IMR-90 (cell line): ENCODE results near the gene RUSC1. TPM values are rescaled to one million over a fixed set of nuclear protein-coding genes. Genes with fewer than 3 reads are reported as not detected.

Source experiments
- ATAC-seq: fragments of 200-7000 bp; cut with Tn5 transposase; 2 replicates; pipeline ENCODE4 v1.9.1; 2020; ENCODE audit warnings: low read depth, mild to moderate bottlenecking, moderate library complexity
- BruUV-seq: library from RNA; stranded (reverse); fragments of 400-500 nt; replicated peaks from 2 replicates; lab custom pipeline; 2021; lab: Mats Ljungman, UMichigan
- CTCF ChIA-PET: fragments of 300-600 bp; formaldehyde crosslinking; extraction: SDS; loops from one replicate; lab custom pipeline; 2021; ENCODE audit warnings: antibody characterized with exemption; lab: Yijun Ruan, JAX
- POLR2A ChIA-PET: fragments of 300-600 bp; sonication (Branson Sonifier 250); formaldehyde crosslinking; loops from one replicate; lab custom pipeline; 2022; ENCODE audit warnings: antibody characterized with exemption; ENCODE audit not compliant: unreplicated experiment; lab: Charles Lee
- DNase-seq: peaks from one replicate; pipeline ENCODE4 v3.0.0; 2013
- H2AFZ ChIP-seq: replicated peaks from 2 replicates; pipeline ENCODE3; 2013; ENCODE audit warnings: low read length, mild to moderate bottlenecking; ENCODE audit not compliant: poor library complexity
- H2AK5ac ChIP-seq: 2 replicates; pipeline ENCODE4 v1.6.1; 2013; ENCODE audit warnings: low read depth, low read length, inconsistent platforms
- H2AK9ac ChIP-seq: replicated peaks from 2 replicates; pipeline ENCODE3; 2013; ENCODE audit warnings: mild to moderate bottlenecking, low read depth, low read length, moderate library complexity; ENCODE audit not compliant: poor library complexity
- H2BK120ac ChIP-seq: 2 replicates; pipeline ENCODE4 v1.6.1; 2013; ENCODE audit warnings: low read depth, low read length, inconsistent platforms
- H2BK15ac ChIP-seq: 3 replicates; pipeline ENCODE4 v1.6.1; 2013; ENCODE audit warnings: low read depth, low read length, inconsistent platforms
- H2BK20ac ChIP-seq: 2 replicates; pipeline ENCODE4 v1.6.1; 2013; ENCODE audit warnings: low read depth, mild to moderate bottlenecking, inconsistent platforms, low read length, moderate library complexity
- H2BK5ac ChIP-seq: 2 replicates; pipeline ENCODE4 v1.6.1; 2013; ENCODE audit warnings: mild to moderate bottlenecking, low read depth, low read length, inconsistent platforms; ENCODE audit not compliant: poor library complexity, severe bottlenecking
- H3K14ac ChIP-seq: replicated peaks from 2 replicates; pipeline ENCODE4 v1.6.1; 2013; ENCODE audit warnings: low read depth, low read length, inconsistent platforms
- H3K18ac ChIP-seq: 2 replicates; pipeline ENCODE4 v1.6.1; 2013; ENCODE audit warnings: low read depth, low read length, control low read depth
- H3K23ac ChIP-seq: 2 replicates; pipeline ENCODE4 v1.6.1; 2013; ENCODE audit warnings: low read depth, low read length, inconsistent platforms
- H3K27ac ChIP-seq: 2 replicates; pipeline ENCODE4 v1.5.1; 2013; ENCODE audit warnings: mild to moderate bottlenecking, control low read depth, low read length; ENCODE audit not compliant: insufficient read depth
- H3K27me3 ChIP-seq: 2 replicates; pipeline ENCODE4 v1.6.1; 2013; ENCODE audit warnings: low read length; ENCODE audit not compliant: control insufficient read depth, insufficient read depth
- H3K36me3 ChIP-seq: 2 replicates; pipeline ENCODE4 v1.6.1; 2013; ENCODE audit warnings: low read length, mixed read lengths; ENCODE audit not compliant: control insufficient read depth, insufficient read depth
- H3K4ac ChIP-seq: 2 replicates; pipeline ENCODE4 v1.6.1; 2013; ENCODE audit warnings: low read depth, low read length, inconsistent platforms
- H3K4me1 ChIP-seq: 2 replicates; pipeline ENCODE4 v1.6.1; 2013; ENCODE audit warnings: low read length, mixed read lengths; ENCODE audit not compliant: control insufficient read depth, insufficient read depth
- H3K4me2 ChIP-seq: 2 replicates; pipeline ENCODE4 v1.6.1; 2013; ENCODE audit warnings: low read depth, mild to moderate bottlenecking, control low read depth, low read length, moderate library complexity
- H3K4me3 ChIP-seq: 2 replicates; pipeline ENCODE4 v1.5.1; 2013; ENCODE audit warnings: low read depth, mild to moderate bottlenecking, control low read depth, low read length, moderate library complexity; ENCODE audit not compliant: insufficient read depth
- H3K56ac ChIP-seq: 2 replicates; pipeline ENCODE4 v1.6.1; 2013; ENCODE audit warnings: low read length, inconsistent platforms; ENCODE audit not compliant: insufficient read depth; ENCODE audit errors: extremely low read depth
- H3K79me1 ChIP-seq, 2 experiments: 2 replicates each; pipeline ENCODE4 v1.6.1; 2013; ENCODE audit warnings: low read length in 2 of 2, inconsistent platforms in 1 of 2, low read depth in 1 of 2
- H3K9ac ChIP-seq: 2 replicates; pipeline ENCODE4 v1.6.1; 2013; ENCODE audit warnings: low read depth, low read length, control low read depth
- H3K9me1 ChIP-seq: 2 replicates; pipeline ENCODE4 v1.6.1; 2013; ENCODE audit warnings: low read length, inconsistent platforms; ENCODE audit not compliant: insufficient read depth
- H3K9me3 ChIP-seq: 2 replicates; pipeline ENCODE4 v1.6.1; 2013; ENCODE audit warnings: low read length; ENCODE audit not compliant: control insufficient read depth, insufficient read depth
- H4K20me1 ChIP-seq: 2 replicates; pipeline ENCODE4 v1.6.1; 2013; ENCODE audit warnings: low read length, inconsistent platforms; ENCODE audit not compliant: insufficient read depth
- H4K5ac ChIP-seq: 2 replicates; pipeline ENCODE4 v1.6.1; 2013; ENCODE audit warnings: mild to moderate bottlenecking, low read depth, low read length, control low read depth
- H4K8ac ChIP-seq, 2 experiments: 2 replicates each; pipeline ENCODE4 v1.6.1; 2013; ENCODE audit warnings: low read depth in 2 of 2, low read length in 2 of 2, control low read depth in 1 of 2, inconsistent platforms in 1 of 2
- H4K91ac ChIP-seq: 2 replicates; pipeline ENCODE4 v1.6.1; 2013; ENCODE audit warnings: low read depth, low read length, inconsistent platforms; ENCODE audit not compliant: insufficient read depth
- BHLHE40 ChIP-seq: fragments of 150-350 bp; IDR thresholded peaks from 2 replicates; pipeline ENCODE4 v1.6.1; 2016; ENCODE audit warnings: mild to moderate bottlenecking, low read depth, low read length
- CEBPB ChIP-seq: IDR thresholded peaks from 2 replicates; pipeline ENCODE4 v1.6.1; 2012; ENCODE audit warnings: low read depth, low read length, improper control_type of control experiment
- CHD1 ChIP-seq: IDR thresholded peaks from 2 replicates; pipeline ENCODE4 v1.6.1; 2012; ENCODE audit warnings: low read depth, low read length, improper control_type of control experiment
- CTCF ChIP-seq: conservative IDR thresholded peaks from 2 replicates; pipeline ENCODE4 v1.5.1; 2012; ENCODE audit warnings: mild to moderate bottlenecking, low read depth, low read length, improper control_type of control experiment
- ELK1 ChIP-seq: fragments of 150-350 bp; IDR thresholded peaks from 2 replicates; pipeline ENCODE4 v1.6.1; 2016; ENCODE audit warnings: low read depth, mild to moderate bottlenecking, low read length, moderate library complexity, borderline replicate concordance
- FOS ChIP-seq: fragments of 150-350 bp; IDR thresholded peaks from 2 replicates; pipeline ENCODE4 v1.6.1; 2016; ENCODE audit warnings: low read depth, low read length
- MAFK ChIP-seq: IDR thresholded peaks from 2 replicates; pipeline ENCODE4 v1.6.1; 2012; ENCODE audit warnings: low read depth, low read length, improper control_type of control experiment
- MAZ ChIP-seq: IDR thresholded peaks from 2 replicates; pipeline ENCODE4 v1.6.1; 2012; ENCODE audit warnings: low read depth, mild to moderate bottlenecking, low read length, improper control_type of control experiment, moderate library complexity, borderline replicate concordance
- MXI1 ChIP-seq: IDR thresholded peaks from 2 replicates; pipeline ENCODE4 v1.6.1; 2012; ENCODE audit warnings: low read depth, mild to moderate bottlenecking, low read length, moderate library complexity, borderline replicate concordance
- NFE2L2 ChIP-seq: fragments of 150-350 bp; IDR thresholded peaks from 2 replicates; pipeline ENCODE4 v1.6.1; 2016; ENCODE audit warnings: low read depth, mild to moderate bottlenecking, low read length
- POLR2A ChIP-seq: IDR thresholded peaks from 2 replicates; pipeline ENCODE4 v1.6.1; 2012; ENCODE audit warnings: mild to moderate bottlenecking, low read depth, low read length
- RAD21 ChIP-seq: IDR thresholded peaks from 2 replicates; pipeline ENCODE4 v1.6.1; 2012; ENCODE audit warnings: low read length, improper control_type of control experiment
- RCOR1 ChIP-seq: IDR thresholded peaks from 2 replicates; pipeline ENCODE4 v1.6.1; 2012; ENCODE audit warnings: mild to moderate bottlenecking, low read length, improper control_type of control experiment; ENCODE audit not compliant: insufficient replicate concordance
- RFX5 ChIP-seq: IDR thresholded peaks from 2 replicates; pipeline ENCODE4 v1.8.0; 2012; ENCODE audit warnings: low read depth, mild to moderate bottlenecking, low read length, moderate library complexity
- SMC3 ChIP-seq: fragments of 150-350 bp; IDR thresholded peaks from 2 replicates; pipeline ENCODE4 v1.6.1; 2016; ENCODE audit warnings: low read depth, mild to moderate bottlenecking, antibody characterized with exemption, low read length, moderate library complexity
- USF2 ChIP-seq: fragments of 150-350 bp; IDR thresholded peaks from 2 replicates; pipeline ENCODE4 v1.6.1; 2017; ENCODE audit warnings: mild to moderate bottlenecking, antibody characterized with exemption, low read length, low read depth
- dilution Hi-C: fragments of 300-500 bp; cut with HindIII; formaldehyde crosslinking; loops from one replicate; pipeline ENCODE4 v1.14.3; 2018; ENCODE audit warnings: low sequenced_read_pairs; ENCODE audit not compliant: unreplicated experiment
- in situ Hi-C: fragments of 300-500 bp; cut with MboI; formaldehyde crosslinking; loops from 3 replicates; pipeline ENCODE4 v1.14.3; 2019; ENCODE audit warnings: low sequenced_read_pairs, inconsistent platforms, mixed read lengths
- intact Hi-C: fragments of 100-400 bp; cut with micrococcal nuclease; formaldehyde crosslinking; loops from 2 replicates; pipeline ENCODE4 v1.10.0; 2022
- polyA plus RNA-seq, 3 experiments: library from polyadenylated mRNA; depleted of rRNA; stranded (reverse); fragments of >200 nt; gene quantifications; 2 replicates each; pipeline ENCODE4 v1.2.3, GENCODE V29; 2012; ENCODE audit warnings: low replicate concordance in 1 of 3
- total RNA-seq: library from RNA; depleted of rRNA; stranded (reverse); fragments of >200 nt; gene quantifications from 2 replicates; pipeline ENCODE4 v1.2.3, GENCODE V29; 2012

Gene RUSC1
- total and polyA plus RNA-seq, 2 of the 4 experiments (the other 2 are of a cell fraction), result 4.1 to 31.4 TPM

GRCh38 chr1:155379631-155380090 lies 59.0 kb downstream of the RUSC1 start:
- Histone ChIP-seq H3K4me2 (no peak overlapping the region), H3K27me3 (no peaks in the 10 kb centered on the region), H2AFZ (no peak overlapping the region), H4K5ac (no peak overlapping the region), H2BK20ac (no peak overlapping the region), H2AK5ac (no peak overlapping the region), H3K14ac (no peak overlapping the region), H3K4me1 (peaks cover 1% of the 10 kb centered on the region; the same call in 1 of the 2 replicates), H2BK120ac (no peak overlapping the region), H4K20me1 (no peaks in the 10 kb centered on the region), H3K9me1 (no peaks in the 10 kb centered on the region), H2BK15ac (no peak overlapping the region), H2BK5ac (no peak overlapping the region), H3K27ac (no peak overlapping the region; the same call in 1 of the 2 replicates), H3K9ac (no peak overlapping the region), H3K18ac (no peak overlapping the region), H3K4ac (no peak overlapping the region), H4K8ac (no peak overlapping the region), H3K56ac (no peak overlapping the region), H3K4me3 (no peak overlapping the region), H3K79me1 (peaks cover 4 to 5% of the 10 kb centered on the region in 2 experiments; a peak in 2 of 4 replicates), H3K36me3 (peaks cover 23% of the 10 kb centered on the region), H2AK9ac (no peak overlapping the region), H4K91ac (no peak overlapping the region), H3K9me3 (no peaks in the 10 kb centered on the region), H3K23ac (no peak overlapping the region)
- ChIA-PET POLR2A (no interaction called here), CTCF (no interaction called here)
- no TSS peak for BruUV-seq
- ATAC-seq, result peak; percentile 78
- peak; percentile 74 for DNase-seq
- TF ChIP-seq BHLHE40, result no peak
- TF ChIP-seq FOS, result no peak
- no peak for TF ChIP-seq CEBPB
- no peak for TF ChIP-seq MAFK
- no peak for TF ChIP-seq CHD1
- TF ChIP-seq SMC3, result no peak
- TF ChIP-seq USF2, result no peak
- no peak for TF ChIP-seq RCOR1
- no peak for TF ChIP-seq RAD21
- TF ChIP-seq RFX5, result no peak
- no peak for TF ChIP-seq NFE2L2
- TF ChIP-seq ELK1, result no peak
- no peak for TF ChIP-seq POLR2A
- TF ChIP-seq MAZ, result no peak
- TF ChIP-seq CTCF, result no peak
- TF ChIP-seq MXI1, result no peak
- in situ Hi-C loops (no loop called here), intact Hi-C loops (no loop called here), dilution Hi-C loops (no loop called here)
